Epithelial cell of proximal tubule (primary cell): ENCODE data around the gene PABPN1L. TPM values are rescaled to one million over a fixed set of nuclear protein-coding genes. Genes with fewer than 3 reads are reported as not detected.

Experiments used
- DNase-seq: peaks from one replicate; pipeline ENCODE4 v3.0.0-alpha.2; 2011; ENCODE audit warnings: low read depth
- H3K4me3 ChIP-seq: 2 replicates; pipeline ENCODE4 v1.5.1; 2011; ENCODE audit warnings: low read depth, mild to moderate bottlenecking, low read length
- total RNA-seq: library from RNA; depleted of rRNA; stranded (reverse); fragments of >200 nt; gene quantifications from 2 replicates; pipeline ENCODE4 v1.2.3, GENCODE V29; 2015
- TF ChIP-seq, protein P1 (sequence below): conservative IDR thresholded peaks from 2 replicates; pipeline ENCODE4 v1.5.1; 2012; ENCODE audit warnings: low read depth, mild to moderate bottlenecking, low read length

The PABPN1L gene
- total RNA-seq, 1 donor from 2014 or later = not detected

DNA sequence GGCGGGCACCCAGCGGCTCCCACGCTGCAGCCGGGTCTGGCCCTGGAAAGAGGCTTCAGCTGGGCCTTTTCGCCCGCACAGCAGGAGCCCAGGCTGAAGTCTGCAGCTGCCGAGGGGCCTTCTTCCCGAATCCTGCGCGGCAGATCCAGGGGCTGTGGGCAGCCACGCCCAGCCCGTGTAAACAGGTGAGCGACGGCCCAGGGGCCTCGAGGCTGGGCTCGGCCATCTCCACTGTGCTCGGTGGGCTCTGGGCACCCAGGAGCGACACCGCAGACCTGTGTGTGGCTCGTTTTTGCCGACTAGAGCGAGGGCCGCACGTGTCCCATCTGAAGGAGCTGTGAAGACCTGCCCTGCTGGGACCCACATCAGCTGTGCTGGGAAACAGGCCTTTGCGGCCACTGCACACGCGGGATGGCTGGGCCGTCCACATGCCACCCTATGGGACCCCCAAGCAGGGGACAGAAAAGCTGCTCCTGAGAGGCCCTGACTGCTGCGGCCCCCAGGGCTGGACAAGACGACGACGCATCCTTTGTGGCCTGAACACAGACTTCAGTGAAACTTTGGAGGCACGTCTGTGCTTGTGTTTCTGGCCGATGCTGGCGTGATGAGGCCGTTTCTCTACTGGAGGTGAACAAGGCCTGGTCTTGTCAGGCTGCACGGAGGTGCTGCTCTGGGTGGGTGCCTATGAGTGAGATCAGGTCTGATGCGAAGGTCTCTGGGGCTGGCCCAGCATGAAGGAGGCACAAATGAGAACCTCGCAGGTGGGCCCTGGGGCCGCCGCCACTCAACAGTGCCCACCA, 49.5 kb downstream of the PABPN1L start:
- TF ChIP-seq, protein P1, sequence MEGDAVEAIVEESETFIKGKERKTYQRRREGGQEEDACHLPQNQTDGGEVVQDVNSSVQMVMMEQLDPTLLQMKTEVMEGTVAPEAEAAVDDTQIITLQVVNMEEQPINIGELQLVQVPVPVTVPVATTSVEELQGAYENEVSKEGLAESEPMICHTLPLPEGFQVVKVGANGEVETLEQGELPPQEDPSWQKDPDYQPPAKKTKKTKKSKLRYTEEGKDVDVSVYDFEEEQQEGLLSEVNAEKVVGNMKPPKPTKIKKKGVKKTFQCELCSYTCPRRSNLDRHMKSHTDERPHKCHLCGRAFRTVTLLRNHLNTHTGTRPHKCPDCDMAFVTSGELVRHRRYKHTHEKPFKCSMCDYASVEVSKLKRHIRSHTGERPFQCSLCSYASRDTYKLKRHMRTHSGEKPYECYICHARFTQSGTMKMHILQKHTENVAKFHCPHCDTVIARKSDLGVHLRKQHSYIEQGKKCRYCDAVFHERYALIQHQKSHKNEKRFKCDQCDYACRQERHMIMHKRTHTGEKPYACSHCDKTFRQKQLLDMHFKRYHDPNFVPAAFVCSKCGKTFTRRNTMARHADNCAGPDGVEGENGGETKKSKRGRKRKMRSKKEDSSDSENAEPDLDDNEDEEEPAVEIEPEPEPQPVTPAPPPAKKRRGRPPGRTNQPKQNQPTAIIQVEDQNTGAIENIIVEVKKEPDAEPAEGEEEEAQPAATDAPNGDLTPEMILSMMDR = no peak
- no peak for DNase-seq
- H3K4me3 ChIP-seq = no peak overlapping the region

- DNase-seq = no peak
- TF ChIP-seq, protein P1 = peak; percentile 68
- H3K4me3 ChIP-seq = no peak overlapping the region
These were observed 50.4 kb downstream of the PABPN1L start for GRCh38 chr16:88815901-88816589.

DNA sequence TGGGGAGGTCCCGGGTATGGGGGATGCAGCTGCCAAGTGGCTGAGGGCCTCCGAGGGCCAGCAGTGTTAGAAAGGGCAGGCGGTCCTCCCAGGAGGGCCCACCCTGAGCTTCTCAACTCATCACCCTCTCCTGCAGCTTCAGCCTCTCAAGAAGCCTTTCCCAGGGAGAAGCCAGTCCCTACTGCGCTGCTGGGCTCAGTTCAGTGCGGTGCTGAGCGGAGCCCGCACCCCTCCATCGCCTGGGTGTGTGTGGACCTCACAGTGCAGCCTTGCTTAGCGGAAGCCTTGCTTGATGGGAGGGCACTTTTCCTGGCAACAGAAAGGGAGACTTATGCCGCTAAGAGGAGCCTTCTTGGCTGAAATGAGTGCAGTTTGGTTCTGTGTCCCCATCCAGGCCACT, 51.2 kb downstream of the PABPN1L start:
- TF ChIP-seq, protein P1 = no peak
- DNase-seq = no peak
- H3K4me3 ChIP-seq = no peak overlapping the region

- no peak overlapping the region for H3K4me3 ChIP-seq
- DNase-seq = no peak
- TF ChIP-seq, protein P1 = no peak
These were observed 52.3 kb downstream of the PABPN1L start for GRCh38 chr16:88814144-88814502.

Other genes with a start within 250 kb of the PABPN1L start
- 0.17 TPM in 1 of 2 replicates, not detected in the other for gene IL17C, start 228.1 kb downstream of the PABPN1L start, total RNA-seq
- 877 and 896 TPM in 2 replicates for gene CYBA, start 215.6 kb downstream of the PABPN1L start, total RNA-seq
- 76.2 and 167 TPM in 2 replicates for gene MVD, start 203.6 kb downstream of the PABPN1L start, total RNA-seq
- gene SNAI3, start 180.2 kb downstream of the PABPN1L start, total RNA-seq = 0.23 and 0.58 TPM in 2 replicates
- gene RNF166, start 160.3 kb downstream of the PABPN1L start, total RNA-seq = 29.7 and 32.8 TPM in 2 replicates
- 9.3 and 26.6 TPM in 2 replicates for gene CTU2, start 160.2 kb downstream of the PABPN1L start, total RNA-seq
- 245 and 246 TPM in 2 replicates for gene PIEZO1, start 81.4 kb downstream of the PABPN1L start, total RNA-seq
- 76.2 and 88.5 TPM in 2 replicates for gene CDT1, start 62.9 kb downstream of the PABPN1L start, total RNA-seq
- gene APRT, start 54.7 kb downstream of the PABPN1L start, total RNA-seq = 242 and 300 TPM in 2 replicates
- gene GALNS, start 9.7 kb downstream of the PABPN1L start, total RNA-seq = 9.2 and 18.3 TPM in 2 replicates
- gene TRAPPC2L, start 9.5 kb downstream of the PABPN1L start, total RNA-seq = 48.3 and 58.2 TPM in 2 replicates
- gene CBFA2T3, start 110.5 kb upstream of the PABPN1L start, total RNA-seq = 0.86 TPM in 1 of 2 replicates, not detected in the other
- 16.5 and 27.7 TPM in 2 replicates for gene ACSF3, start 227.2 kb upstream of the PABPN1L start, total RNA-seq